AG09319 (cell line): ENCODE data around the gene UTS2R.
"Not testable (repeated sequence)": the region's sequence is repeated elsewhere in the genome, so short reads cannot be mapped to it uniquely, and the experiment has no call there.

Experiments used
- DNase-seq: peaks from one replicate; pipeline ENCODE4 v3.0.0-alpha.2; 2010; ENCODE audit warnings: low read depth; ENCODE audit errors: extremely low read depth
- TF ChIP-seq, protein P1 (sequence below): IDR thresholded peaks from 2 replicates; pipeline ENCODE4 v1.5.1; 2011; ENCODE audit warnings: low read depth, mild to moderate bottlenecking, inconsistent platforms, low read length, moderate library complexity

Gene UTS2R

GRCh38 chr17:82370471-82371332 lies 863 bp upstream of the UTS2R start:
- TF ChIP-seq, protein P1, sequence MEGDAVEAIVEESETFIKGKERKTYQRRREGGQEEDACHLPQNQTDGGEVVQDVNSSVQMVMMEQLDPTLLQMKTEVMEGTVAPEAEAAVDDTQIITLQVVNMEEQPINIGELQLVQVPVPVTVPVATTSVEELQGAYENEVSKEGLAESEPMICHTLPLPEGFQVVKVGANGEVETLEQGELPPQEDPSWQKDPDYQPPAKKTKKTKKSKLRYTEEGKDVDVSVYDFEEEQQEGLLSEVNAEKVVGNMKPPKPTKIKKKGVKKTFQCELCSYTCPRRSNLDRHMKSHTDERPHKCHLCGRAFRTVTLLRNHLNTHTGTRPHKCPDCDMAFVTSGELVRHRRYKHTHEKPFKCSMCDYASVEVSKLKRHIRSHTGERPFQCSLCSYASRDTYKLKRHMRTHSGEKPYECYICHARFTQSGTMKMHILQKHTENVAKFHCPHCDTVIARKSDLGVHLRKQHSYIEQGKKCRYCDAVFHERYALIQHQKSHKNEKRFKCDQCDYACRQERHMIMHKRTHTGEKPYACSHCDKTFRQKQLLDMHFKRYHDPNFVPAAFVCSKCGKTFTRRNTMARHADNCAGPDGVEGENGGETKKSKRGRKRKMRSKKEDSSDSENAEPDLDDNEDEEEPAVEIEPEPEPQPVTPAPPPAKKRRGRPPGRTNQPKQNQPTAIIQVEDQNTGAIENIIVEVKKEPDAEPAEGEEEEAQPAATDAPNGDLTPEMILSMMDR: no peak
- DNase-seq: no peak

- DNase-seq: no peak
- TF ChIP-seq, protein P1: no peak
Observed at GRCh38 chr17:82372249-82373071, 895 bp downstream of the UTS2R start.

DNA sequence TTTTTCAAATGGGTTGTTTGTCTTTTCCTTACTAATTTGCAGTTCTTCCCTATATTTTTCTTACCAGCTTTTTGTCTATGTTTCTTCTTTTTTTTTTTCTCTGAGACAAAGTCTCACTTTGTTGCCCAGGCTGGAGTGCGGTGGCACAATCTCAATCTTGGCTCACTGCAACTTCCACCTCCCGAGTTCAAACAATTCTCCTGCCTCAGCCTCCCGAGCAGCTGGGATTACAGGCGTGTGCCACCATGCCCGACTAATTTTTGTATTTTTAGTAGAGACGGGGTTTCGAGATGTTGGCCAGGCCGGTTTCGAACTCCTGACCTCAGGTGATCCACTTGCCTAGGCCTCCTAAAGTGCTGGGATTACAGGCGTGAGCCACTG lies 1.5 kb downstream of the UTS2R start:
- DNase-seq: not testable (repeated sequence)

- DNase-seq: no peak
- TF ChIP-seq, protein P1: no peak
Observed at GRCh38 chr17:82373731-82374625, 2.4 kb downstream of the UTS2R start.

DNA sequence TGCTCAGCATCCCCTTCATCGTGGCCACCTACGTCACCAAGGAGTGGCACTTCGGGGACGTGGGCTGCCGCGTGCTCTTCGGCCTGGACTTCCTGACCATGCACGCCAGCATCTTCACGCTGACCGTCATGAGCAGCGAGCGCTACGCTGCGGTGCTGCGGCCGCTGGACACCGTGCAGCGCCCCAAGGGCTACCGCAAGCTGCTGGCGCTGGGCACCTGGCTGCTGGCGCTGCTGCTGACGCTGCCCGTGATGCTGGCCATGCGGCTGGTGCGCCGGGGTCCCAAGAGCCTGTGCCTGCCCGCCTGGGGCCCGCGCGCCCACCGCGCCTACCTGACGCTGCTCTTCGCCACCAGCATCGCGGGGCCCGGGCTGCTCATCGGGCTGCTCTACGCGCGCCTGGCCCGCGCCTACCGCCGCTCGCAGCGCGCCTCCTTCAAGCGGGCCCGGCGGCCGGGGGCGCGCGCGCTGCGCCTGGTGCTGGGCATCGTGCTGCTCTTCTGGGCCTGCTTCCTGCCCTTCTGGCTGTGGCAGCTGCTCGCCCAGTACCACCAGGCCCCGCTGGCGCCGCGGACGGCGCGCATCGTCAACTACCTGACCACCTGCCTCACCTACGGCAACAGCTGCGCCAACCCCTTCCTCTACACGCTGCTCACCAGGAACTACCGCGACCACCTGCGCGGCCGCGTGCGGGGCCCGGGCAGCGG lies 3.2 kb downstream of the UTS2R start:
- DNase-seq: no peak
- TF ChIP-seq, protein P1: no peak

DNA sequence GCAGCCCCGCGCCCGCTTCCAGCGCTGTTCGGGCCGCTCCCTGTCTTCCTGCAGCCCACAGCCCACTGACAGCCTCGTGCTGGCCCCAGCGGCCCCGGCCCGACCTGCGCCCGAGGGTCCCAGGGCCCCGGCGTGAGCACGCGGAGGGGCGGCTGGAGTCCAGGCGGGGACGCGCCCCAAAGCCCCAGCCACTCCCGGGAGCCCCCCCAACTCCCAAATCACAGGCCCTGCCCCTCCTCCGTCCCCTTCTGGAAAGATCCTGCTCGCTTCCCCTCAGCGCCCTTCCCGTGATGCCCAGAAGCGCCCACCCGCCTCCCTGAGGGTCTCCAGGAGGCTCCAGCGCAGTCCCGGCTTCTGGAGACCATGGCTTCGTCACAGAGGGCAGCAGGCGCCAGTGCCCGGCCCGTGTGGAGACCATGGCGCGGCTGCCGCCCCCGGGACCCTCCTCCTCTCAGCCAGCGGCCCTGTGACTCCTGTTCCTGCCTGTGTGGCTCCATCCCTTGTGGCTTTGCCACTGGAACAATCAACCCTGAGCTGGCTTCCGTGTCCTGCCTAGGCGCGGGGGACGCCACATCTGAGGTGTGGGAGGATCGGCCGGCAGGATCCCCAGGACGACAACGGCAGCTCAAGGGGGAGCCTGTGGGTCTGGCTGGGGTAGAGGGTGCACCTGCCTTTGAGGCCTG lies 3.9 kb downstream of the UTS2R start:
- TF ChIP-seq, protein P1: no peak
- no peak for DNase-seq
